TTC549 (cell line): ENCODE results near the gene FAM168A.

ENCODE experiments used
- FAIRE-seq: peaks from 2 replicates; lab custom pipeline; 2012; peaks lifted over from hg19 to GRCh38; lab: Jason Lieb, UNC

Gene FAM168A

GRCh38 chr11:73423506-73423905 lies 174.4 kb downstream of the FAM168A start:
- no peak for FAIRE-seq

- FAIRE-seq, result no peak
These were observed 175.0 kb downstream of the FAM168A start for GRCh38 chr11:73422886-73423285.

GRCh38 chr11:73420136-73420535 lies 177.8 kb downstream of the FAM168A start:
- no peak for FAIRE-seq

- no peak for FAIRE-seq
These were observed 181.1 kb downstream of the FAM168A start for GRCh38 chr11:73416786-73417185.

- no peak for FAIRE-seq
These were observed 181.9 kb downstream of the FAM168A start for GRCh38 chr11:73415854-73416615.

GRCh38 chr11:73414977-73415651 lies 182.8 kb downstream of the FAM168A start:
- no peak for FAIRE-seq

GRCh38 chr11:73413256-73413655 lies 184.7 kb downstream of the FAM168A start:
- FAIRE-seq, result no peak

- no peak for FAIRE-seq
These were observed 185.6 kb downstream of the FAM168A start for GRCh38 chr11:73412308-73412707.

GRCh38 chr11:73411031-73411430 lies 186.9 kb downstream of the FAM168A start:
- no peak for FAIRE-seq

- no peak for FAIRE-seq
These were observed 187.3 kb downstream of the FAM168A start for GRCh38 chr11:73410627-73411026.

- FAIRE-seq, result no peak
These were observed 188.5 kb downstream of the FAM168A start for GRCh38 chr11:73409431-73409830.

- no peak for FAIRE-seq
These were observed 191.3 kb downstream of the FAM168A start for GRCh38 chr11:73406619-73407018.

GRCh38 chr11:73406131-73406530 lies 191.8 kb downstream of the FAM168A start:
- no peak for FAIRE-seq

GRCh38 chr11:73405146-73405510 lies 192.8 kb downstream of the FAM168A start:
- no peak for FAIRE-seq

- FAIRE-seq, result no peak
These were observed 193.3 kb downstream of the FAM168A start for GRCh38 chr11:73404506-73405145.

- FAIRE-seq, result no peak
These were observed 193.9 kb downstream of the FAM168A start for GRCh38 chr11:73404048-73404447.

GRCh38 chr11:73403541-73403940 lies 194.4 kb downstream of the FAM168A start:
- no peak for FAIRE-seq

- no peak for FAIRE-seq
These were observed 195.1 kb downstream of the FAM168A start for GRCh38 chr11:73402834-73403185.

- FAIRE-seq, result no peak
These were observed 195.7 kb downstream of the FAM168A start for GRCh38 chr11:73401924-73402833.

- no peak for FAIRE-seq
These were observed 196.5 kb downstream of the FAM168A start for GRCh38 chr11:73401217-73401923.

GRCh38 chr11:73400293-73400692 lies 197.6 kb downstream of the FAM168A start:
- FAIRE-seq, result no peak

- no peak for FAIRE-seq
These were observed 198.3 kb downstream of the FAM168A start for GRCh38 chr11:73399636-73400035.
